ENCODE measurements around the gene WIPF2.

WIPF2 gene

DNA sequence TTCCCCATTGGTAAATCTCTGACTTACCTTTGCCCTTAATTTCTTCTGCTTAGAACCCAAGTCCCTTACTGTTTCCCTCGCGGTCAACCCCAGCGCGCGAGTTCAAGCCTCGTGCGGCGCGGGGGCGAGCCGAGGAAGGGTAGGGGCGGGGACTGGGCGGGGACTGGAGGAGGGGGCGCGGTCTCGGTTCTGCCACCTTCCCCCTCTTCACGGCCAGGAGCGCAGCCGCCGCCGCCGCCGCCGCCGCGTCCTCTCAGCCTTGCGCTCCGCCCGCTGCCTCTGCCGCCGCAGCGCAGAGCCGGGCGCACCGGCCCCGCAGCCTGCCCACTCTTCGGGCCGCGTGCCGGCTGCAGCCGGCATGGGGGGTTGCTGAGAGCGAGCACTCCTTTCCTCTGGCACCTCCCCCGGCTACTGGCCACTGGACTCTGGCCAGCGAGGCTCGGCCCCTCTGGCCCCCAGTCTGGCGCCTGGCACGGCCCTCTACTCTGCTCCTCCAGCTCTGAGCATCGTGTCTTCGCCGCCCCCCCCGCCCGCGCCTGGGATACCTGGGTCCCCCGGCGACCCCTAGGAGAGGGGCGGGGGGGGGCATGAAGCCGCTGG, 41.7 kb upstream of the WIPF2 start, which contains the start of gene RAPGEFL1:
Gene RAPGEFL1 (plus strand): TSS at position 196 of the 600 bp plus-strand sequence. CDS start 392 bp downstream, at position 588.
- Histone ChIP-seq H2BK120ac (ENCODE audit: low read depth, low read length) (no peak within 1 kb of the TSS), H3K4me1 (ENCODE audit: control insufficient read depth in 2 of 2, insufficient read depth in 1 of 2, low read depth in 1 of 2, low read length in 2 of 2) (peaks cover 5 to 27% of the 10 kb centered on the region in 2 donors), H3K27ac (replicated peaks; ENCODE audit: low read length) (peak within 1 kb of the TSS; percentile 58), H3K4ac (ENCODE audit: low read length) (peak within 1 kb of the TSS; percentile 25), H2BK5ac (ENCODE audit: low read length) (no peak within 1 kb of the TSS), H2AFZ (ENCODE audit: low read length) (no peak within 1 kb of the TSS), H3K9me3 (replicated peaks in 1 of 2; ENCODE audit: control insufficient read depth in 2 of 2, insufficient read depth in 1 of 2, low read depth in 1 of 2, low read length in 2 of 2) (no peaks in the 10 kb centered on the region), H3K27me3 (ENCODE audit: control insufficient read depth in 3 of 3, insufficient read depth in 3 of 3, low read depth in 1 of 3, low read length in 3 of 3) (no peaks in the 10 kb centered on the region), H3K23ac (ENCODE audit: low read depth, low read length, poor library complexity) (peak within 1 kb of the TSS; percentile 80), H3K4me3 (ENCODE audit: low read length in 2 of 2) (peak within 1 kb of the TSS in 1 of 2 donors; percentile 73), H2BK12ac (ENCODE audit: low read length) (peak within 1 kb of the TSS; percentile 70), H4K91ac (ENCODE audit: low read depth, low read length, poor library complexity) (no peak within 1 kb of the TSS), H2BK15ac (ENCODE audit: low read length) (peak within 1 kb of the TSS; percentile 41), H3K14ac (ENCODE audit: low read length) (peak within 1 kb of the TSS; percentile 67), H3K79me1 (ENCODE audit: low read depth, low read length) (no peaks in the 10 kb centered on the region), H2AK5ac (ENCODE audit: low read depth, low read length) (peak within 1 kb of the TSS; percentile 92), H4K8ac (ENCODE audit: low read depth, low read length) (no peak within 1 kb of the TSS), H3K36me3 (replicated peaks in 1 of 2; ENCODE audit: control insufficient read depth in 2 of 2, insufficient read depth in 2 of 2, low read length in 2 of 2) (peaks cover 5 to 70% of the 10 kb centered on the region in 2 donors), H3K9ac (ENCODE audit: low read depth, low read length, poor library complexity) (peak within 1 kb of the TSS; percentile 60), H3K18ac (ENCODE audit: low read length) (peak within 1 kb of the TSS; percentile 99), H3K4me2 (ENCODE audit: insufficient read depth, low read length, poor library complexity, severe bottlenecking) (peak within 1 kb of the TSS; percentile 90)
- peak; percentile 75 for DNase-seq (ENCODE audit: low spot score)
- WGBS, 2 donors (ENCODE audit: extremely low coverage in 2 of 2, insufficient read length in 2 of 2, insufficient replicate concordance in 1 of 2): no CpG with 5 or more reads among the region's 57 CpGs

DNA sequence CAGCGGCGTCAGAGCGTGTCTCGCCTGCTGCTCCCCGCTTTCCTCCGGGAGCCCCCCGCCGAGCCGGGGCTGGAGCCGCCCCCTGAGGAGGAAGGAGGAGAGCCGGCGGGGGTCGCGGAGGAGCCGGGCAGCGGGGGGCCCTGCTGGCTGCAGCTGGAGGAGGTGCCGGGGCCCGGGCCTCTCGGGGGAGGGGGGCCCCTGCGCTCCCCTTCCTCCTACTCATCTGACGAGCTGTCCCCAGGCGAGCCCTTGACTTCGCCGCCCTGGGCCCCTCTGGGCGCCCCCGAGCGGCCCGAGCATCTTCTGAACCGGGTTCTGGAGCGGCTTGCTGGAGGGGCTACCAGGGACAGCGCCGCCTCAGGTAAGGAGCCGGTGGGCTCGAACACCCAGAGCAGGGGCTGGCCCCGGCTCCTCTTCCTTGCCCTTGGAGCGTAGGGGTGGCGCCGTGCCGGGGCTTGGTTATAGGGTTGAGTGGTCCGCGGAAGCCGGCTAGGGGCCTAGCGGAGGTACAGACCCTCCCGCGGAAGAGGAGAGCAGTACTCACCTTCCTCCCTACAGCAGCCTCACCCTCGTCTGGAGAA, 41.0 kb upstream of the WIPF2 start:
- Histone ChIP-seq H2BK120ac (ENCODE audit: low read depth, low read length) (no peak overlapping the region), H3K4me3 (ENCODE audit: low read length in 2 of 2) (peak overlapping the region in 1 of 2 donors; percentile 67), H3K4me1 (ENCODE audit: control insufficient read depth in 2 of 2, insufficient read depth in 1 of 2, low read depth in 1 of 2, low read length in 2 of 2) (peaks cover 5 to 27% of the 10 kb centered on the region in 2 donors), H3K9ac (ENCODE audit: low read depth, low read length, poor library complexity) (peak overlapping the region; percentile 40), H3K79me1 (ENCODE audit: low read depth, low read length) (no peaks in the 10 kb centered on the region), H3K36me3 (replicated peaks in 1 of 2; ENCODE audit: control insufficient read depth in 2 of 2, insufficient read depth in 2 of 2, low read length in 2 of 2) (peaks cover 5 to 63% of the 10 kb centered on the region in 2 donors), H2AK5ac (ENCODE audit: low read depth, low read length) (peak overlapping the region; percentile 92), H3K27ac (replicated peaks; ENCODE audit: low read length) (no peak overlapping the region), H3K27me3 (ENCODE audit: control insufficient read depth in 3 of 3, insufficient read depth in 3 of 3, low read depth in 1 of 3, low read length in 3 of 3) (no peaks in the 10 kb centered on the region), H2BK5ac (ENCODE audit: low read length) (no peak overlapping the region), H4K8ac (ENCODE audit: low read depth, low read length) (no peak overlapping the region), H3K4ac (ENCODE audit: low read length) (no peak overlapping the region), H2BK12ac (ENCODE audit: low read length) (peak overlapping the region; percentile 41), H4K91ac (ENCODE audit: low read depth, low read length, poor library complexity) (no peak overlapping the region), H3K4me2 (ENCODE audit: insufficient read depth, low read length, poor library complexity, severe bottlenecking) (peak overlapping the region; percentile 90), H3K14ac (ENCODE audit: low read length) (peak overlapping the region; percentile 8), H2AFZ (ENCODE audit: low read length) (no peak overlapping the region), H3K9me3 (replicated peaks in 1 of 2; ENCODE audit: control insufficient read depth in 2 of 2, insufficient read depth in 1 of 2, low read depth in 1 of 2, low read length in 2 of 2) (no peaks in the 10 kb centered on the region), H3K23ac (ENCODE audit: low read depth, low read length, poor library complexity) (peak overlapping the region; percentile 80), H2BK15ac (ENCODE audit: low read length) (no peak overlapping the region), H3K18ac (ENCODE audit: low read length) (peak overlapping the region; percentile 89)
- DNase-seq (ENCODE audit: low spot score): no peak
- no CpG with 5 or more reads among the region's 46 CpGs for WGBS, 2 donors (ENCODE audit: extremely low coverage in 2 of 2, insufficient read length in 2 of 2, insufficient replicate concordance in 1 of 2)

DNA sequence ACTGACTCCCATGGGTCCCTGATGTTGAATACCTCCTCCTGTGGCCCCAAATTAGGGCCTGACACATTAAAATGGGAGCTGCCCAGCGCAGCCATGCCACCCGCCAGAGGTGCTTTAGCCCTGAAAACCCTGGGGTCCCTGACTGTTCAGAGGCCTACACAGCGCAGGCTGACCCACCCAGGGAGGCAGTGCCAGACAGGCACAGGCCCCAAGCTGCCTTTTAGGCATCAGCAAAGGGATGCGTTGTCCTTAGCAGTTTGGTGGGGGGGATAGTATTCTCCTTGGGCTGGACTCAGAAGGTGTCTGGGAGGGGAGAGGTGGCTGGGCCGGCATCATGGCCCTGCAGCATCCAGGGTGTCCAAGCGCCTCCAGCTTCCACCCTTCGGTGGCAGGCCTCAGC, 40.4 kb upstream of the WIPF2 start:
- no peak overlapping the region for H4K91ac ChIP-seq (ENCODE audit: low read depth, low read length, poor library complexity)

DNA sequence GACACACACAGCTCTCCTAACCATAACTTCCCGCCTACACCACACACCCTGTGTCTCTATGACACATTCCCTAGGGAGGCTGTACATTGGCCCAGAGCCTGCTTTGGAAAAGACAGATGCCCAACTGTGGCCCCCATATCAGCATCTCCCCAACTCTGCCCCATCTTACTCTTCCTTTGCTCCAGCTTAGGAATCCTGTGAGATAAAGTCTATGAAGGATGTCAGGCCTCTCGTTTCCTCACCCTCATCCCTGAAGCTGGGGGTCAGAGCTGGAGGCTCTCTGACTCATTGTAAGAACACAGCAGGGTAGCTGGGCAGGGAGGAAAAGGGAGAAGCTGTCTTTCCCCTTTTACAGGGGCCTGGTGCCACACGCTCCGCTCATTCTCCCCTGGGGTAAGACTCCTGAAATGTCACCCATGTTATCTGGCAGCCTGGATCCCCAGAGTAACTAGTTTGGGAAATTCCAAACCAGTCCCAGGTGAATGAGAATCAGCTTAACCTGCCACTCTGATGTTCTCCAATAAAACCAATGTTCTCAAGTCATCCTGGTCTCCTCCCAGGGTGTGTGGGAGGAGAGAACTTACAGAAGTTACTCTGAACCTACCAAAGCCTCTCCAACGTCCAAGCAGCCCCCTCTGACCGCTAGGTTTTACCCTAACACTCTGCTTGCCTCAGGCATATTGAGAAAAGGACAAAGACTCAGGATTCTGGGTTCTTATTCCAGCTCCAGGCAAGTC, 39.0 kb upstream of the WIPF2 start:
- H3K18ac ChIP-seq (ENCODE audit: low read length): no peak overlapping the region
- no peaks in the 10 kb centered on the region for H3K79me1 ChIP-seq (ENCODE audit: low read depth, low read length)
- H4K91ac ChIP-seq (ENCODE audit: low read depth, low read length, poor library complexity): no peak overlapping the region
- no peak overlapping the region for H3K23ac ChIP-seq (ENCODE audit: low read depth, low read length, poor library complexity)
- H3K14ac ChIP-seq (ENCODE audit: low read length): no peak overlapping the region
- no peak overlapping the region for H3K27ac ChIP-seq (replicated peaks; ENCODE audit: low read length)
- H3K9ac ChIP-seq (ENCODE audit: low read depth, low read length, poor library complexity): no peak overlapping the region
- no peak overlapping the region for H3K4ac ChIP-seq (ENCODE audit: low read length)
- H3K4me3 ChIP-seq (ENCODE audit: low read length in 2 of 2): no peak overlapping the region
- peak overlapping the region; percentile 53 for H2BK5ac ChIP-seq (ENCODE audit: low read length)
- peak overlapping the region; percentile 25 for H3K4me2 ChIP-seq (ENCODE audit: insufficient read depth, low read length, poor library complexity, severe bottlenecking)
- H3K36me3 ChIP-seq (replicated peaks in 1 of 2; ENCODE audit: control insufficient read depth in 2 of 2, insufficient read depth in 2 of 2, low read length in 2 of 2): peaks cover 3 to 43% of the 10 kb centered on the region in 2 donors
- no peak overlapping the region for H2BK120ac ChIP-seq (ENCODE audit: low read depth, low read length)
- no peak overlapping the region for H2BK12ac ChIP-seq (ENCODE audit: low read length)
- WGBS, 2 donors (ENCODE audit: extremely low coverage in 2 of 2, insufficient read length in 2 of 2, insufficient replicate concordance in 1 of 2): no CpG with 5 or more reads among the region's 6 CpGs
- no peak overlapping the region for H2BK15ac ChIP-seq (ENCODE audit: low read length)
- H3K4me1 ChIP-seq (ENCODE audit: control insufficient read depth in 2 of 2, insufficient read depth in 1 of 2, low read depth in 1 of 2, low read length in 2 of 2): peaks cover 5 to 27% of the 10 kb centered on the region in 2 donors
- H3K9me3 ChIP-seq (replicated peaks in 1 of 2; ENCODE audit: control insufficient read depth in 2 of 2, insufficient read depth in 1 of 2, low read depth in 1 of 2, low read length in 2 of 2): no peaks in the 10 kb centered on the region
- no peak for DNase-seq (ENCODE audit: low spot score)
- no peak overlapping the region for H2AFZ ChIP-seq (ENCODE audit: low read length)
- no peak overlapping the region for H4K8ac ChIP-seq (ENCODE audit: low read depth, low read length)
- no peak overlapping the region for H2AK5ac ChIP-seq (ENCODE audit: low read depth, low read length)
- H3K27me3 ChIP-seq (ENCODE audit: control insufficient read depth in 3 of 3, insufficient read depth in 3 of 3, low read depth in 1 of 3, low read length in 3 of 3): no peaks in the 10 kb centered on the region

More for the DNA sequence above, 40.4 kb upstream of the WIPF2 start:
- no peak overlapping the region for H2BK15ac ChIP-seq (ENCODE audit: low read length)
- no peaks in the 10 kb centered on the region for H3K27me3 ChIP-seq (ENCODE audit: control insufficient read depth in 3 of 3, insufficient read depth in 3 of 3, low read depth in 1 of 3, low read length in 3 of 3)
- no peaks in the 10 kb centered on the region for H3K79me1 ChIP-seq (ENCODE audit: low read depth, low read length)
- H3K18ac ChIP-seq (ENCODE audit: low read length): peak overlapping the region; percentile 89
- H3K4ac ChIP-seq (ENCODE audit: low read length): peak overlapping the region; percentile 95
- no peak overlapping the region for H2BK12ac ChIP-seq (ENCODE audit: low read length)
- peak overlapping the region; percentile 92 for H2AK5ac ChIP-seq (ENCODE audit: low read depth, low read length)
- peak overlapping the region; percentile 90 for H3K4me2 ChIP-seq (ENCODE audit: insufficient read depth, low read length, poor library complexity, severe bottlenecking)
- no peak overlapping the region for H3K14ac ChIP-seq (ENCODE audit: low read length)
- no peak overlapping the region for H3K9ac ChIP-seq (ENCODE audit: low read depth, low read length, poor library complexity)
- no peak overlapping the region for H2AFZ ChIP-seq (ENCODE audit: low read length)
- no peak overlapping the region for H3K27ac ChIP-seq (replicated peaks; ENCODE audit: low read length)
- no peak for DNase-seq (ENCODE audit: low spot score)
- peak overlapping the region; percentile 80 for H3K23ac ChIP-seq (ENCODE audit: low read depth, low read length, poor library complexity)
- no peak overlapping the region for H4K8ac ChIP-seq (ENCODE audit: low read depth, low read length)
- H3K36me3 ChIP-seq (replicated peaks in 1 of 2; ENCODE audit: control insufficient read depth in 2 of 2, insufficient read depth in 2 of 2, low read length in 2 of 2): peaks cover 3 to 57% of the 10 kb centered on the region in 2 donors
- H2BK120ac ChIP-seq (ENCODE audit: low read depth, low read length): no peak overlapping the region
- no CpG with 5 or more reads among the region's 7 CpGs for WGBS, 2 donors (ENCODE audit: extremely low coverage in 2 of 2, insufficient read length in 2 of 2, insufficient replicate concordance in 1 of 2)
- no peak overlapping the region for H2BK5ac ChIP-seq (ENCODE audit: low read length)
- H3K4me1 ChIP-seq (ENCODE audit: control insufficient read depth in 2 of 2, insufficient read depth in 1 of 2, low read depth in 1 of 2, low read length in 2 of 2): peaks cover 5 to 27% of the 10 kb centered on the region in 2 donors
- no peaks in the 10 kb centered on the region for H3K9me3 ChIP-seq (replicated peaks in 1 of 2; ENCODE audit: control insufficient read depth in 2 of 2, insufficient read depth in 1 of 2, low read depth in 1 of 2, low read length in 2 of 2)
- H3K4me3 ChIP-seq (ENCODE audit: low read length in 2 of 2): peak overlapping the region in 1 of 2 donors; percentile 67
